NCI-H1694 (cell line): Measurements from ENCODE around the gene THSD4.

ENCODE experiments used
- DNase-seq: peaks from one replicate; lab custom pipeline; 2025; lab: John Stamatoyannopoulos, UW

THSD4 gene

DNA sequence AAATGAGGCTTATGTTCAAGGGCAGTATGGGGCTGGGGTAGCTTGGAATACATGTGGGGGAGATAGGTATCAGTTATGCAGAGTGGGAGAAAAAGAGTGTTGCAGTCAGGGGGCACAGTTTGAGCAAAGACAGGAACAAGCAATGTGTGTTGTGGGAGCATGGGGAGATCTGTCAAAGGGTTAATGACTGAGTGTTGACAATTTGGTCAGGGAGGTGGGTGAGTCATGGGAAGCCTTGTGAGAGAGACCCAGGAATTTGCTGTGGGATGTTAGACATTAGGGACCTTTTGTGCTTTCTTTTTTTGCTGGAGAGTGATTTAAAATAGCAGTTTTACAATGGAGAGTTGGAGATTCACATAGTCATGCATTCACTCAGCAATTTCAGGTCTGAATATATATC lies 473.5 kb downstream of the THSD4 start:
- DNase-seq = no peak

DNA sequence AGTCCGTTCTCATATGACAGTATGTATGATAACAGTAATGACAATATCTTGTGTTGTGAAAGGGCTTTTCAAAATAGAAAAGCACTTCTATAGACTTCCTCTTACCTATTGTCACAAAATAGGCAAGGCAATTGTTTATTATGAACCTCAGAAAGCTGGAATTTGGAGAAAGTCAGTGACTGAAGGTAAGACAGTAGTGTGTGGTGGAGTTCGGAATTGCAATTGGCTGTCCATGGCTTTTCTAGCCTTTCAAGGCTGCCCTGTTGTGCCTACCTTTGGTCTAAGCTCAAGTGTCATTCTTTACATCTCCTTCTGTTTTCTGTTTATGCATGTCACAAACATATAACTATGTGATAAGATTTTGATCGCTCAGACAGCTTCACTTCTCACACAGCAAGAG lies 475.8 kb downstream of the THSD4 start:
- no peak for DNase-seq

DNA sequence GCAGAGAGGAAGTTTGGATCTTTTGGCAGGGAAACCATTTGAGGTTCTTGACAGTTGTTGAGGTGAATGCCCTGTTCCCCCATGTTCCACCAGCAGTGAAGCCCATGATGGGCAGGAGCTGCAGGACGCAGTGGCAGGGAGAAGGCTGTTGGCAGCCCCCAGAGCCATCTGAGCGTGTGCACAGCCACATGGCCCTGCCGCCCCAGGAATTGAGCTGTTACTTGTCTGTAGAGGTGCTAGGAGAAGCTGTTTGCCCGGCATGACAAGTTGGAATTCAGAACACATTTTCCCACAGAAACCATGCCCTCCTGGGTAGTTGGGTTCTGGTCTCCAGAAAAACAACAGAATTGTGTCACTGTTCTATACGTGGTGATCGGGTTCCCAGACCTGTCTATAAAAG lies 476.9 kb downstream of the THSD4 start:
- no peak for DNase-seq

DNA sequence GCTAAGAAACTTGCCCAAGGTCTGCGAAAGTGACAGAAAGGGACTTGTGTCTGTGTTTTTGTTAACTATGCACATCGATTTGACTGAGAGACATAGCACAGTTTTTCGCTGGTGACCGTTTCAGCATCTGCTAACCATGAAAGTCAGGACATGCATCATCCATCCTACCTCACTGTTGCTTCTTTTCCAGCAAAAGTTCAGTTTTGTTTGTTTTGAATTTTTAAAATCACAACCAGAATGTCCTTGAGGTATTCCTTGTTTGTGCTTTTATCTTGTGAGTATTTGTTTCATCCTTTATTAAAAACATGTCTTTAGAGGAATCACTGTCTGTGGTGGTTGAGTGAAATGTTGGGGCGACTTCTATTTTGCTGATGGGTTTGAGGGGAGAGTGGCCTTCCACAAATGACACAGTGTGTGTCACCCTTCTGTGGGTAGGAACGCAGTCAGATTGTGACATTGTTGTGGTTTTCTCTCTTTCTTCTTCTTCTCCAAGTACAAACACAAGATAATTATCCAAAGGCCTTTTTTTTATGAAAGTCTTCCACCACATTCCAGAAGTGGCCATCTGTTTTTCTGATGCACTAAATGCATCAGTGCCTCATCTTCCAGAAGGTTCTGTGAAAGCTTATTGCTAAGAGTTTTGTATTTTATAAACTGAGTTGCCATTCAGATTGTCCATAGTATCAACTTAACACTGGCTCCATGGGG lies 480.7 kb downstream of the THSD4 start:
- DNase-seq = no peak

DNA sequence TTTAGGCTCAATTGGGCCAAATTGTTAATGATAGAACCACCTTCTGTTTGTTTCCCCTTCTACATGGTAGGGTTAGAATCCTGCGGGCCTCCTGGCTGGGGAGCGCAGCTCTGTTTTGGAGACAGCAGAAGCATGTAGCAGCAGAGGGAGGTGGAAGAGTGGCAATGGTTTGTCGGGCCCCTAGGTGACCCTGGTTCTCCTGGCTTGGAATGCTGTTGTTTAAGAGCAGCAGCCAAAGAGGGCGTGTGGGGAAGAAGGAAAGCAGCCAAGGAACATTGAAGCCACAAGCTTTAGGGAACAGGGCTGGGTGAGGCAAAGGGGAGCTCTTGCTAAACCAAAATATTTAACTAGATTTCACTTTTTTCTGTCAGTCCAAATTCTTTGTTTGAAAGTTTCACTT lies 481.4 kb downstream of the THSD4 start:
- DNase-seq = no peak

DNA sequence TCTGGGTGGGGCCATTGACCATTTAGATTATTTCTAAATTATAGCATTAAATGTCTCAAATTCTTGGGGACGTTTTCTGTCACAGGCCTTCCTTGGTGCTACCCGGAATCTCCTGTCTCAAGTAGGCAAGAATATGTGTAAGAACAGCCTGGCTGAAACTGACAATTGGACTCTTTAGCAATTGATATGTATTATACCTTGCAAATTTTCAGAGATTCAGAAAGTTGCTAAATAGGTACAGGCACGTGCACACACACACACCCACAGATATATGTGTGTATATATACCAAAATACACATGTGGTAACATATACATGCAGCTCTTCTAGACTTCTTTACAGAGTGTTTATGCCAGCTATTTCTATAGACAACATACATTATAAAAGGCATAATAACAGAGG lies 481.9 kb downstream of the THSD4 start:
- DNase-seq = no peak

DNA sequence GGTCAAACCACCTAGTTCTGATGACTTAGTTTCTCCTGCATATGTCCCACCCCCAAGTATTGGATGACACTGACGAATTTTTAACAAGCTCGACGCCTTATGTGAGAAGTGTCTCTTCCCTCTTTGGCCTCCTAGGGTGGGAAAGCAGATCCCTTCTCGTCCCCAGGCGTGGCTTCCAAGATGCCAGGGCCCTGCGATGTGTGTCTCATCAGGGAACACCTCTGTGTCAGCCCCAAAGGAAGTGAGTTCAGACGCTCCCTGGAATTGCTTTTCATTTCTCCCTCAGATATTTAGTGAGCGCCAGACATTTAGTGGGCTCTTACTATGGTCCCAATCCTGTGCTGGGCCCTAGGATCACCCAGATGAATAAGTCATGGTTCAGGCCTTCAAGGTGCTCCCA lies 482.4 kb downstream of the THSD4 start:
- DNase-seq = no peak

DNA sequence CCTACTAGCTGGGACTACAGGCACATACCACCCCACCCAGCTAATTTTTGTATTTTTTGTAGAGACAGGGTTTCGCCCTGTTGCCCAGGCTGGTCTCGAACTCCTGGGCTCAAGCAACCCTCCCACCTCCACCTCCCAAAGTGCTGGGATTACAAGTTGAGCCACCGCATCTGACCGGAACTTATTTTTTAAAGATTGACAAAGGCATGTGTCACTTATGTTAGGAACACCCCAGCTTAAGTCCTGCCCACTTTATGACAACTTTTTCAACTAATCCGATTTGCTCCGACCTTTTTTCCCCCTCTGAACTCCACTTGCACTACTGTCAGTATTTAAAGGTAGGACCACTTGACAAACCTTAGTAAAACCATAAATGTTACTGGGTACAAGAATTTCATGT lies 483.5 kb downstream of the THSD4 start:
- no peak for DNase-seq

DNA sequence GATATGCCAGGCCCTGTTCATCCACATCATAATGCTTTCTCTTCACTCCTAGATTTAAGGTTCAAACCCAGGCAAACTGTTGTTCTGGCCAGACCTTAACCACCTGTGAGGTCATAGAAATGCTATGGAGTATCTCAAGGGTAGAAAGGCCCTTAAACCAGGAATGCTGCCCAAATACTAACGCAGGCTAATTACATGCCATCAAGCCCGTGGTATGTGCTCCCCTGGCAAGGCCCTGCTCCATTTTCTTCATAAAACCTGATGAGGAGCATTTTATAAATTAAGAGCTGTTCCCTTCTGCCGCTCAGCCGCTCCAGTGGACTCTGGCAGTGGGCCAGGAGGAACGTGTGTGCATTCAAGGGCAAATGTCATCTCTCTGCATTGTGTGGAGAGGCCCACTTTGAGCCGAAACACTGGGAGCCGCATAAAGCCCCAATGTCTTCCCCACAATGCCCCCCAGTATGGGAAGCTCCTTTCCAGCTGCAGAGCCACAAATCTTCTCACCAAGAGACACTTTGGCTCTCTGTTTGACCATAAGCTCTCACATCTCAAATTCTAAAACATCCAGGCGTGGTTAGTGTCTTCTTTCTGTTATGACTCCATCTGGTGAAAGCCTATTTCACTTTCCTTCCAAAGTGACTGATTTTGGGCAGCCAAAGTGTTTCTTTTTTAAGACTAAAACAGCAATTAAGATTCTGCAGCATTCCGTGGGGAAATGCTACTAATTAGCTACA lies 484.3 kb downstream of the THSD4 start:
- DNase-seq = no peak

DNA sequence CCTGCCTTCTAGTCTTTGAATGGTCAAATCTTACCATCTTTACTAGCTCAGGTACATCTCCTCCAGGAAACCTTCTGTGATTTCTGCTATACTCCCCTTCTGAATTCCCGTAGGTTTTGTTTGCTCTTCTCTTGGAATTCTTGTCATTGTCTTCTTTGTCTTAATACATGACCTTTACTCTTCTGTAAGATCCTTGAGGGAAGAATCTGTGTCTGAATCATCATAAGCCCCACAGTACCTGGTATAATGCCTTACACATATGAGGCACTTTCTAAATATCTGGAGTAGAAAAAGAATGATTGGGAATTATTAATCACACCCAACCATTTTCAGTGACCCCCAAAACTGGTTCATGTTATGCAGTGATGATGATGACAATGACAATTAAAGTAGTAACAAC lies 485.0 kb downstream of the THSD4 start:
- no peak for DNase-seq

DNA sequence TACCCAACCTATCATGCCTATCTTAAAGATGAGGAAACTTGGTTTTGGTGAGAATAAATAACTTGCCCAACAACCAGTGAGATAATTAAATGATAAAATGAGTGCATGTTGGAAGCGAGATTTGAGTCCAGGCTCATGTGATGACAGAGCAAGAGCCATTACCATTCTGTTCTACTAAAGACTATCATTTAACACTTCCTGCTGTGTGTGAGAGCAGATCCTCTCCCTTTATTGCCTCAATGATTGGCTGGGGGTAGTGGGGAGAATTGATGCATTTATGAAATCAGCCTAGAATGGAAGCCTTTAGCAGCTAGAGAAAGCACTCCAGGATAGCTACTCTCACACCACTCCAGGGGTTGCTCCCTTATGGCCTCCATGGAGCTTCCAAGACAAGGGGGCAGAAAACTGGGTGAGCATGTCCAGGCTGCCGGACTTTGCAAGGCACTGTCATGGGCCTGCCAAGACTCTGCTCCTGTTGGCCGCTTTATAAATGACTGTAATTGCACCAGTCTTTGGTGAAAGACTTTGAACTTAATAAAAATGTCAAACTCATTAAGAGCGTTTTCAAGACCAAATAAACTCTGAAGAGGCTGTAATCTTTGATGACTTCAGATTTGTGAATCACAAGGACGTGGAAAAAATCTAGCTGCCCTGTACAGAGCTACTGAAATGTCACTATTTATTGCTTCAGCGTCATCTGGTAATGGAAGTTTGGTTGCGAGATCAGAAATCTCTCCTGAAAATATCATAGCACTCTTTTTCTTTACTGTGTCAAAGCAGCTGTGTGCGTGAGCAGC lies 486.0 kb downstream of the THSD4 start:
- no peak for DNase-seq

DNA sequence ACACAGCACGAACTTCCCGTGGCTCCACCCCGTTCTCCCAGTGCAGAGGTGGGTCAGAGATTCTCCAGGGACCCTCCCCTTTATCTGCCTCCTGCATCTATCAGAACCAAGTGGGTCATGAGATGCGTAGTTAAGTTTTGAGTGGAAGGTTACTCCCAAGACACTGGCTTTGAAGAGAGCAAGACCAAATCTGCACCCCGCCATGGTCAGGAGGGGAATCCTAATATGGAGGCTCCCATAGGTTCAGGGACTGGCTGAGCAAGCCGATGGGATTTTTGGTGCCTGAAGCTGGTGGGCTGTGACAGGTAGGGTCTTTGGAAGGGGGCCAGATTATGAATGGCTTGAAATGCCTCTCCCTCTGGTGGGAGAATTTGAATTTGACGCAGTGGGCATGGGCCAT lies 488.1 kb downstream of the THSD4 start:
- DNase-seq = no peak

DNA sequence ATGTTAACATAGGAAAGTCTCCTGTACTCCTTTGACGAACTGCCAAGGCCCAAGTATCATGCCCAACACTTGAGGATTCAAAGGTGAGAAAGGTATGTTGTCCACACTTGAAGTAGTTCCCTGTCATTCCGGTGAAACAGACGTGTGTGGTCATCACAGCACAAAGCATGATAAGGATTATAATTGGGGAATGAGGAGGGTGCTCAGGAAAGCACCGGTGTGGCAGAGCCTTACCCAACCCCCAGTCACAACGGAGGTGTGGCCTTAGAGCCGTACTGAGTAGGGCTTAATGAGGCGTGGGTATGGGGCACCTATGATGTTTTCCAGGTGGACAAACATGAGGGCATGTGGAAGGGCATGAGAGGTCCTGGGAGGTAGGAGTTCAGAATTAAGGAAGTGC lies 492.1 kb downstream of the THSD4 start:
- DNase-seq = no peak

DNA sequence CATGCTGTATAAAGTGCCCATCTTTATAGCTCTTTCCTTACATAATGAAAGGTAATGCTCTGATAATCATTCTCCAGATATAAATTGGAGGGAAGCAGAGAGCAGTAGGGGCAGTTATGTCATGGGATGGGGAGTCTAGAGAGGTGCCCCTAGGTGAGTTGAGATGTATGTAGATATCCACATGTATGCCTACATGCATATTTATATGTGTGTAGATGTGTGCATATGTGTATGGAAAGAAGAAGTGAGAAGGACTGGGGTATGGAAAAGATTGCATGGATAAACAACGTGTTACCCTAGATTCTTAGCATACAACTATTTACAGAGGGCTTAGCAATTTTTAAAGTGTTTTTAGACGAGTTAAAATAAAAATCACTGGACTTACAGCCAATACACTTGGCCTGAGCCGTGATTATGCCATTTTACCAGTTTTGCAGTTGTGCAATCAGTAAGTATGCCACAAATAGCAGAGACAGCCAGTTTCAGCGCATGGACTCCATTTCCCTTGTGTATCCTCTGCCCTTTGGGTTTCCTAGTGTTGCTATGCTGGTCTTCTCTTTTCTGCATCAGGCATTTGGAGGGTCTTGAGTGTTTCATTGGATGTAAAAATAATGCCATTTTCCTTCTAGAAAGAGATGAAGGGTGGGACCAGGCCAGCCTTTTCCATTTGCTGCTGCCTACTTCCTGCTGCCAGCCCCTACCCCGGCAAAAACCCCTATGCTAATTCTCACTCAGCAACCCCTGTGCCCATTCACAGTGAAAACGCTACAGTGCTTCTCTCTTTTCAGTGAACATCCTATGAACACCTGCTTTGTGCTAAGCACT lies 495.7 kb downstream of the THSD4 start:
- no peak for DNase-seq

DNA sequence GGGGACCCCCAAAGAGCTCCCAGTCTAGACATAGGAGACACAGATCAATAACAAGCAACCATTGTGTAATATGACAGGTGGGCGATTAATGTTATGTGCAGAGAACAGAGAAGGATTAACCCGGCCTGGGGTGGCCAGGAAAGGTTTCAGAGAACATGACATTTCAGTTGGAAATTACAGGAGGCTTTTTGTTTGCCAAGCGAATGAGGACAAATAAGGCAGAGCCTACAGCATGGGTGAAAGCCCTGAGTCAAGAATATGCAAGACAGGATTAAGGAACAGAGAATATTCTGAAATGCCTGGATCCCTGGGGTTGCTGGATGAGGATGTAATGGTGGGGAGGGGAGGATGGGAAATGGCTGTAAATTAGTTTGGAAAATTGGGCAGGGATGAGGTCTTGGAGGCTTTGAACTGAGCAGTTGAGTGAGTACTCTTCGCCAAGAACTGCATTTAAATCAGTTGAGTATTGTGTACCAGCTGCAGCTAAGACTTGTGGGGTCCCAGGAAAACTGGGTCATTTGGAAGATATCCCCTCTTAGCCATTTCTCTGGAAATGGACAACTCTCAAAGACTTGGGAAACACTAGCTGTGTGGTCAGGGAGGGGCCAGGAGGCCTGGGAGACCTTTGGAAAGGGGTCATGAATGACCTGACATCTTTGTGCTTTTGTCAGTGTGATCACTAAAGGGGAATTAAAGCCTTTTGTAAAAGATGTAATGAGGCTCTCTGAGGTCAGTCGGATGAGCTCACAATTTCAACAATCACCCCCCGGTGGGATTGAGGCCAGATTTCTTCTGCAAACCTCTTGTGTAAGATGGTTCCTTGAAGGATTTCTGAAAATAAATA lies 496.5 kb downstream of the THSD4 start:
- DNase-seq = no peak

DNA sequence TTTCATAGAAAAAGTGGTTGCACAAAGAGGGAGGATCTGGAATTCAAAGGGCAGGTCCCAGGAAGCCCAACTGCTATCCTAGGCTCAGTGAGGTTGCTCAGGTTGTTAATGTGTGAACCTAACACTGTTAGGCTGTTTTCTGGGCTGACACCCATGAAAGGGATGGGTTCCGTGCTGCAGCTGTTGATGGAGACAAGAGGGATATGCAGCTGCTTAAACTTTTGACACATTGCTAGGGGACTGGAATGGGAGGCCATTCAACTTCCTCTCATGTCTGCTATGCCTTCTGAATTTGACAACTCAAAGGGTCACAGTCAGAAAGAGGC lies 497.1 kb downstream of the THSD4 start:
- DNase-seq = no peak

DNA sequence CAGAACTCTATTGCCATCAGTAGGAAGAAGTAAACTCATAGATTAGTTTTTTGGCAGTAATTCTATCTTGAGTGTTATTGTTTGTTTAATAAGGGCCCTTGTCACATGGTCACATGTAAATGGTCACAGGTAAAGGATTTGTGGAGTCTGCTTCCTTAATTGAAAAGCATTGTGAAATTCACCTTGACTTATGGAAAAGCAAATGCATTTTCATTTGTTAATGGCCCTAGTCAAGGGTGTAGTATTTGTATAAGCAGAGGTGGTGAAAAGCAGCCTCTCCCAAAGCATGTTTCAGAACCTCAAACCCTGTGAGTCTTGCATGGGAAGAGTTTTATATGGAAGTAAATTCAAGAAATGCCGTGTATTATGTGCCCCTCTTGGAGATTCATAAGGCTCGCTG lies 497.6 kb downstream of the THSD4 start:
- DNase-seq = no peak

DNA sequence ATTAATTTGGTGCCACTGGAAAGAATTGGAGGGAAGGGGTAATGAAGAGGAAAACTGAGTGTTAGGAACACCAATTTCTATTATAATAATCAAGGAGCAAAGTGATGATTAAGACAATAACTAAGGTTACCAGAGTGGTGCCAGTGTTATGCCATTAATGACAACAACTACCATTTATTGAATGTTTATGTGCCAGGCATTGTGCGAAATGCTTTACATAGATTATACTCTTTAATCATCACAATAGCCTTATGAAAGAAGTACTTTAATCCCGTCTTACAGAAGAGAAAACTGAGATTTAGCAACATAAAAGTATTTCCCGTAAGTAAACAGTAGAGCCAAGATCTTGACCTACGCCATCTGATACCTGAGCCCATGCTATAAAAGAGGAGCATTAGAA lies 507.8 kb downstream of the THSD4 start:
- no peak for DNase-seq

DNA sequence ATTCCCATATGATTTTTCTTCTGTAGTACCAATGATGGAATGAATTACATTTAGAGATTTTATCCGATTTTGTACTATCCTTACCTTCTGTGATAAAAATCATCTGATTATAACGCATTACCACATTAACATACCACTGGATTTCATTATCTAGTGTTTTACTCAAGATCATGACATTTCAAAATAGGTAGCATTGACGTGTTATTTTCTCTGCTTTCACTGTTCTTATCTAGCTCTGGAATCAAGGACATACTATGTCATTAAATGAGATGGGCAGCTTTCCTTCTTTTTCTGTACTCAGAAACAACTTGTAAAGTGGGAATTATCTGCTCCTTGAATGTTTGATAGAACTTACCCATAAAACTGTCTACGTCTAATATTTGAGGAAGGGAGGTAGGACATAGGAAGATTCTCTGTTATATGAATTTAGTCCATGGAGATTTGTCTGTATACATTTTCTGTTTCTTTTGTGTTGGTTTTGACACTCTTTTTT lies 511.4 kb downstream of the THSD4 start:
- no peak for DNase-seq

DNA sequence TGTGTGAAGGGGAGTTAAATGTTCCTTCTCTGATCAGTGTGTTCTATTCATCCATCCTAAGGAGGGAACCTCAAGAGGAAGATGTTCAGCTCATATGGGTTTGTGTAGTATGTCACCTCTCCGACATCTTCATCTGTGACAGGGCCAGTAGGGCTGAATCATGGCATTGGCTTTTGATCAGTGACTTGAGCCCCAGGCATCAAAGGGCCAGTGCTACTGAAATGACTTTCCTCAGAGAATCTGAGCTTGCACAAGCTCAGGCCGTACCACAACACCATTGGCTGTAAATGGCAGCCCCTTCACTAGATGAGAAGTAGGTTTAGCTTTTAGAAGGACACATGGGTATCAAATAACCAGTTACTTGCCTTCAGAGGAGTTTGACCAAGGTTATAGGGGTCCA lies 511.9 kb downstream of the THSD4 start:
- DNase-seq = no peak

DNA sequence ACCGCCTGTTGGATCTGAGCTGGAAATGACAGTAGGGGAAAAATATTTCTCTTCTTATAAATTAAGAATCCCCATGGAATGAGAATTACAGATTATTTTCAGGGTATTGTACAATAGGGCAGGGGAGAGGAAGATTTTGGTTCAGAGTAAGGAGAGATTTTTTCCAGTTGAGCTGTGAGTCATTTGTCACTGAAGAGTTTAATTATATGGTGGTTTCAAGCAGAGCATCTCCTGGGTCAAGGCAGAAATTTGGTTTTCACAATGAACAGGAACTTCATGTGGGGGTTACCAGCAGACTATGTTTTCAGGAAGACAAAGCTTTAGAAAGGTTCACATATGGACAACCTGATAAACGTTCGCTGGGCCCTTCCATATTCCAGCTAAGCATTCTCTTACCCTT lies 512.3 kb downstream of the THSD4 start:
- DNase-seq = no peak
